ENCODE measurements around the gene SLC25A4.

Gene SLC25A4

DNA sequence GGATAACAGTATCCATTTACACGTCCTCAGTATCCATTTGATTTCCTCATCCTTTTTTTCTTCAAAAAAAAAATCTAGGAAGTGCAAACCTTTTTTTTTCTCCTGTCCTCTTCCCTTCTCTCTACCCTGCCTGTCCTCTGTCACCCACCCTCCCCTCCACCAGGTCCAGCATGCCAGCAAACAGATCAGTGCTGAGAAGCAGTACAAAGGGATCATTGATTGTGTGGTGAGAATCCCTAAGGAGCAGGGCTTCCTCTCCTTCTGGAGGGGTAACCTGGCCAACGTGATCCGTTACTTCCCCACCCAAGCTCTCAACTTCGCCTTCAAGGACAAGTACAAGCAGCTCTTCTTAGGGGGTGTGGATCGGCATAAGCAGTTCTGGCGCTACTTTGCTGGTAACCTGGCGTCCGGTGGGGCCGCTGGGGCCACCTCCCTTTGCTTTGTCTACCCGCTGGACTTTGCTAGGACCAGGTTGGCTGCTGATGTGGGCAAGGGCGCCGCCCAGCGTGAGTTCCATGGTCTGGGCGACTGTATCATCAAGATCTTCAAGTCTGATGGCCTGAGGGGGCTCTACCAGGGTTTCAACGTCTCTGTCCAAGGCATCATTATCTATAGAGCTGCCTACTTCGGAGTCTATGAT, 1.7 kb downstream of the SLC25A4 start:
- TF ChIP-seq CTCF (IDR thresholded peaks at IDR 0.05; ENCODE audit: insufficient read depth, low read depth, low read length, missing control alignments) = no peak
- DNase-seq (ENCODE audit: low read depth) = no peak

GRCh38 chr4:185145572-185145971, 2.5 kb downstream of the SLC25A4 start:
- H3K4me3 ChIP-seq (ENCODE audit: low read length) = no peak overlapping the region
- DNase-seq (ENCODE audit: low read depth) = no peak
- no peak for TF ChIP-seq CTCF (IDR thresholded peaks at IDR 0.05; ENCODE audit: insufficient read depth, low read depth, low read length, missing control alignments)

More for the DNA sequence above, 1.7 kb downstream of the SLC25A4 start:
- no peak overlapping the region for H3K4me3 ChIP-seq (ENCODE audit: low read length)

DNA sequence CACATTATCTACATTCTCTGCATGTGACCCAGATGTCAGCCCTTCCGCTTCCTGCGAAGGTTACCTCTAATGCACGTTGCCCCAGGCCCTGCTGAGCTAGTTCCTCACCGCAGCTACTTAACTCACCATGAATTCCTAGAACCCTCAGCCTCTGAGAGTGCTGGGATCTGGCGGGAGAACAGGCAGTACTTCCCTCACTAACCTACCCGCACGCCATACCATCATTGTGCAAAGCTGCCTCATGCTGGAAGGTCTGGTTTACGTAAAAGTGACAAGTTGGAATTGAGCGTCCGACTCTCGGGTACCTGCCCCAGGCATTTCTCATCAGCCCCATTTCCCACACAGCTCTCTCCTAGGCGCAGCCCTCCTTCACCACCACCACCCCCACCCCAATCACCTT, 6.3 kb downstream of the SLC25A4 start:
- no peak overlapping the region for H3K4me3 ChIP-seq (ENCODE audit: low read length)
- TF ChIP-seq CTCF (IDR thresholded peaks at IDR 0.05; ENCODE audit: insufficient read depth, low read depth, low read length, missing control alignments) = no peak
- no peak for DNase-seq (ENCODE audit: low read depth)

DNA sequence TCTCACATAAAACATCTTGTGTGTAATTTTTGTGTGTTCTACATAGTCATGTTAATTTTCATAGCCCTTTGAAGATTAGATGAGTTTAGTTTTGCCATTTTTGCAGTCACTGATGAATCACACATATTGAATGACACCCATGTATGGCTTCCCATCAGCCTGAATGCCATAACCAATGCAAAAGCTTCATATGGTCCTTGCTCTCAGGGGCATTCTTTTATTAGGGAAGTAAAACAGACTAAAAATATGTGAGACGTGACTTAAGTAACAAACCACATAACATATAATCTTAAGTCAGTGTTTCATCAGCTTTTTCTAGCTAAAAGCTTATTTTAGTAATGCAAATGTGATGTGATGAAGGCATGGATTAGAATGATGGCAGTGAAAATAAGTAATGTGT, 8.2 kb downstream of the SLC25A4 start:
- no peak for DNase-seq (ENCODE audit: low read depth)
- no peak for TF ChIP-seq CTCF (IDR thresholded peaks at IDR 0.05; ENCODE audit: insufficient read depth, low read depth, low read length, missing control alignments)
- no peak overlapping the region for H3K4me3 ChIP-seq (ENCODE audit: low read length)

GRCh38 chr4:185165605-185166063, 22.6 kb downstream of the SLC25A4 start:
- TF ChIP-seq CTCF (IDR thresholded peaks at IDR 0.05; ENCODE audit: insufficient read depth, low read depth, low read length, missing control alignments) = no peak
- DNase-seq (ENCODE audit: low read depth) = no peak
- no peak overlapping the region for H3K4me3 ChIP-seq (ENCODE audit: low read length)

GRCh38 chr4:185167234-185167633, 24.2 kb downstream of the SLC25A4 start:
- no peak for DNase-seq (ENCODE audit: low read depth)
- TF ChIP-seq CTCF (IDR thresholded peaks at IDR 0.05; ENCODE audit: insufficient read depth, low read depth, low read length, missing control alignments) = no peak
- H3K4me3 ChIP-seq (ENCODE audit: low read length) = no peak overlapping the region

Measured in epithelial cell of esophagus (primary cell).